ENCODE measurements around the gene CYP4B1. TPM values are rescaled to one million over a fixed set of nuclear protein-coding genes. Genes with fewer than 3 reads are reported as not detected.

Gene CYP4B1
- total RNA-seq, 1 experiment from 2014 or later = not detected

- H3K4me2 ChIP-seq (ENCODE audit: insufficient read depth, insufficient read length, low read length) = no peak overlapping the region
- Mint-ChIP-seq H3K27ac (no peak overlapping the region), H3K36me3 (ENCODE audit: insufficient read depth in 1 of 3, low read depth in 3 of 3) (no peaks in the 10 kb centered on the region), H3K4me3 (no peak overlapping the region), H3K4me1 (peaks cover 4 to 10% of the 10 kb centered on the region in 2 experiments), H3K27me3 (ENCODE audit: low read depth) (peaks cover 15% of the 10 kb centered on the region), H3K9me3 (0 out of 5 replicates have a peak, but pooled peaks cover 0 to 3% of the 10 kb centered on the region in 2 experiments)
- no peak overlapping the region for H3K4ac ChIP-seq (ENCODE audit: low read depth, low read length)
- no peak overlapping the region for H2BK20ac ChIP-seq (ENCODE audit: low read depth, low read length, poor library complexity, severe bottlenecking)
- no peak overlapping the region for H4K8ac ChIP-seq (replicated peaks; ENCODE audit: insufficient read length, low read depth, low read length)
- no peaks in the 10 kb centered on the region for H3K79me2 ChIP-seq (ENCODE audit: insufficient read depth, low read length)
- H3K9me3 ChIP-seq (ENCODE audit: control insufficient read depth, low read depth, low read length) = no peaks in the 10 kb centered on the region
- H3K14ac ChIP-seq (ENCODE audit: insufficient read depth, low read length) = no peak overlapping the region
- no peak overlapping the region for H4K5ac ChIP-seq (ENCODE audit: insufficient read length, low read depth, low read length)
- H3K23me2 ChIP-seq (ENCODE audit: insufficient read length, low read depth, low read length, poor library complexity, severe bottlenecking) = no peaks in the 10 kb centered on the region
- WGBS (ENCODE audit: extremely low coverage, insufficient read length, low lambda C conversion rate) = no CpG with 5 or more reads among the region's 7 CpGs
- no peak overlapping the region for H3K56ac ChIP-seq (ENCODE audit: insufficient read length, low read depth, low read length)
- H3T11ph ChIP-seq (ENCODE audit: low read length) = no peak overlapping the region
- H4K91ac ChIP-seq (ENCODE audit: insufficient read length, low read depth, low read length) = no peak overlapping the region
- H2BK12ac ChIP-seq (ENCODE audit: insufficient read length, low read depth, low read length) = no peak overlapping the region
- no peaks in the 10 kb centered on the region for H3K27me3 ChIP-seq (ENCODE audit: insufficient read depth, low read length)
- H4K20me1 ChIP-seq (ENCODE audit: control insufficient read depth, insufficient read depth, insufficient read length) = no peaks in the 10 kb centered on the region
- H3K23ac ChIP-seq (ENCODE audit: insufficient read length, low read depth, low read length) = no peak overlapping the region
- H3K18ac ChIP-seq (ENCODE audit: insufficient read length, low read depth, low read length) = no peak overlapping the region
- H2BK15ac ChIP-seq (ENCODE audit: low read depth, low read length) = no peak overlapping the region
- no peak overlapping the region for H2BK120ac ChIP-seq (ENCODE audit: low read depth, low read length, poor library complexity, severe bottlenecking)
- no peak overlapping the region for H3K9ac ChIP-seq (ENCODE audit: extremely low read depth, insufficient read length, low read length)
- no peak overlapping the region for H3K27ac ChIP-seq (ENCODE audit: insufficient read length, low read depth, low read length)
- no peak overlapping the region for H2AFZ ChIP-seq (ENCODE audit: low read length)
- H3K4me1 ChIP-seq (ENCODE audit: insufficient read depth, low read length) = no peaks in the 10 kb centered on the region
- no peak for TF ChIP-seq CTCF (conservative IDR thresholded peaks at IDR 0.05)
- no peak overlapping the region for H2AK5ac ChIP-seq (ENCODE audit: insufficient read length, low read length)
- H2BK5ac ChIP-seq (ENCODE audit: insufficient read length, low read length) = no peak overlapping the region
- DNase-seq = no peak
- no peaks in the 10 kb centered on the region for H3K79me1 ChIP-seq (ENCODE audit: insufficient read depth, low read depth, low read length, poor library complexity, severe bottlenecking)
Observed at GRCh38 chr1:46749921-46750404, 48.9 kb upstream of the CYP4B1 start.
